Stimulated activated CD8-positive, alpha-beta memory T cell treated with anti-CD3 and anti-CD28 coated beads, Interleukin-12 subunit alpha, Interleukin-12 subunit beta, amount 100 ng/mL, for 4 hours (primary cell): Measurements from ENCODE around the gene MINDY4B.
"Not testable (repeated sequence)": the region's sequence is repeated elsewhere in the genome, so short reads cannot be mapped to it uniquely, and the experiment has no call there.

Experiments used
- DNase-seq: peaks from one replicate; pipeline ENCODE4 v3.0.0-alpha.2; 2020; ENCODE audit warnings: low read depth

MINDY4B gene

DNA sequence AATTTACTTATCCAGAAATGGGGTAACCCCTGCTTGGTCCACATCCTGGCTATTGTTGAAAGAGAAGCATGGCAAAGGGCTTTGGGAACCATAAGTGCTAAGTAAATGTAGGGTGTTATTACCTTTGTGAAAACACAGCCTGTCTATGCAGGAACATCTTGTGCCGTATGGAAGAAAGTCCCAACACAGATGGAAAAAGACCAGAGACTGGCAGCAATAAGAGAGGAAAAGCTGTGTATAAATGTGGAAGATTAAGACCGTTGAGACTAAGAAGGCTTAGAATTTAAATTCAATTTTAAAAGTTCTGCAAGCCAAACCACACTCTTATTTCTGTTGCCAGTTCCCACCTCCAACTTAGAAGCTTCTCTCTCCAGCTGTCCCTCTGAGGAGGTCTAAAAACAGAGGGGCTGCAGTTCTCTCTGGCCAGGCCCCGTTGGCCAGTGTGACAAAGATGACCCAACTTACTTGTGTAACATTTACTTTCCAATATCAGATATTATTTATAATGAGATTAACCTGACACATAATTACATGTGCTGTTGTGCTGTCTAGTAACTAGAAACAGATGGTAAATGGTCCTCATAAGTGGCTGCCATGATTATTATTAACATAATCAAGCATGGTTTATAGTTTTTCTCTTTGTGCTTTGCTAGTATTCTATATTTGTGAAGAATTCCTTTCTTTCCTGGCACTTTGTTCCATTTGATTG lies 7.0 kb downstream of the MINDY4B start:
- DNase-seq, result no peak

DNA sequence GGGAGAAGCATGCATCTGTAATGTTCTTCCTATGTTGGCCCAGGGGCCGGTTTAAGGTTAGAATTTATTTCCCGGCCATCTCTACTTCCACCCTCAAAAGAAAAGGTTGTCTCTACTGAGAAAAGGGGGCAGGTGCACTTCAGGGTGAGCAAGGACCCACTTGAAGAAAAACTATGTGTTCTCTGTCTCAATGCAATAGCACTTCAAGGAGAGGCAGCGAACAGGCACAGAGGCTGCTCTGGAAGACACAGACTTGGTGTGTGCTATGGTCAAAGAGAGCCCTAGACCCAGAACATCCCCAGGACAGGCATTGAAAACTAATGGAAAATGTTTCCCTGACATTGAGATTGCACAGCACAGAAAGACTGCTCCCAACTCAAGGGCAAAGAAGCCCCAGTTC lies 7.6 kb downstream of the MINDY4B start:
- no peak for DNase-seq

DNA sequence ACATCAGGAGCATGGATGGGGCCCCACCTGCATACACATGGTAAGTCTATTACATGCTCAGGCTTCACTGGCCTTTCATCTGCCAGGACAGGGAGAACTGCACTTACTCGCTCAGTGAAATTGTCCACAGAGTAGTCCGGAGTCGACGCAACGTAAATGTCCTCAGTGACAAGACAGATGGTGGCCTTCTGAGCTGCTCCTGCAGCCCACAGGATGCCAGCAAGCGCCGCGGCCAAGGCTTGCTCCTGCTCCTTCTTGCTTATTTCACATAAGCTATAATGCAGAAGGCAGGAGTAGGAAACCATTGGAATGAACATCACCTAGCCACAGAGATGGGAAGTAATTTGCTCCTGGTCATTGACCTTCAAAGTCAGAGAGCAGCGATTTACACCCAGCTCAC lies 14.4 kb downstream of the MINDY4B start:
- DNase-seq, result no peak

DNA sequence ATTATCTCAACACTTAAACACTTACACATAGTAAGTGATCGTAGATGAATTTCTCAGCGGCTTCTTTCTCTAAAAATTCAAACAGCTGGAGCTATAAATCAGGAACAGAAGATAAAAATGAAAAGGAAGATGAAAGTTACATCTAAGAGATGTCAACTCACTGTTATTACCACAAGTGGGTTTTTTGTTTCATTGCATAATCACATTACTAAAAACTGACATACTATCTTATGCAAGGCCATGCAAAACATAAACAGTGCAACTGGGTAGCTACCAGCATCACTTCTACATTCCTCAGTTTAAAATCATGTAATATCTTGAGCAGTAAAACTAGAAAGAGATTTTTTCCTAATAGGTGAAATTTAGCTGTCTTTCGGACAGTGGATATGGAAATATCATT lies 14.9 kb downstream of the MINDY4B start:
- no peak for DNase-seq

DNA sequence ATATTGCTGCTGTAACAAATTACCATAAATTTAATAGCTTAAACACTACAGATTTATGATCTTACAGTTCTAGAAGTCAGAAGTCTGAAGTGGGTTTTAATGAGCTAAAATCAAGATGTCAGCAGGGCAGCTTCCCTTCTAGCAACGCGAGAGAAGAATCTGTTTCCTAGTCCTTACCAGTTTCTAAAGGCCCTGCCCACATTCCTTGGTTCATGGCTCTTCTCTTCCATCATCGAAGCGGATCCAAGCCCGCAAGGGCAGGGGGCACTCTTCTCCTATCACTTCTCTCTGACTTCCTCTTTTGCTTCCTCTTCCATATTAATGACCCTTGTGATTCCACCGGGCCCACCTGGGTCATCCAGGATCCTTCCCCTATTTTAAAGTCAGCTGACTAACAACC lies 16.1 kb downstream of the MINDY4B start:
- DNase-seq, result no peak

DNA sequence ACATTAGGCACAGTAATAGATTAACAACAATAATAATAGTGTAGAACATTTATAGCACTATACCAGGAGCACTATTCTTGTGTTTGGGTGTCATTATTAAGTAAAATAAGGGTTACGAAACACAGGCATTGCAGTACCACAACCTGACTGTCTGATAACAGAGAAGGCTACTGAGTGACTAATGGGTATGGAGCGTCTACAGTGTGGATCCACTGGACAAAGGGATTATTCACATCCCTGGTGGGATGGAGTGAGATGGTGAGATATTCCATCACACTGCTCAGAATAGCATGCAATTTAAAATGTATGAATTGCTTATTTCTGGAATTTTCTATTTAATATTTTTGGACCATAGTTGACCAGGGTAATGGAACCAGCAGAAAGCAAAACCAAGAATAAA lies 18.2 kb downstream of the MINDY4B start:
- no peak for DNase-seq

DNA sequence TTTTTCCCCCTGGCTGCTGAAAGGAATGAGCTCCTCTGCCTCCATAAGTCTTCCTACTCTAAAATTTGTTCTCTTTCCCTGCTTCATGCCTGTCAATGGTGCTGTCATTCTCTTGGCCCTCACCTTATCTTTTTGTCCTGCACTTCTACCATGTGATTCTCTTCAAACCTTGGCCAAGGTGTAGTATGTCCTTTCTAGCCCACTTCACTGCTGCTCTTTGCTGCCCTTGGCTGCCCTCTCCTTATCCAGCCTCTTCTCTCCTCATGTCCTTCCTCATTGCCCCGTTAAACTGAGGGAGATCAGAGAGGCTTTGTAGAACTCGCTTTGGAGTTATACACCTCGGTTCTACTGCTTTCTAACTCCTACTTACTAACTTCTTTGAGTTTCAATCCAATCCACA lies 19.7 kb downstream of the MINDY4B start:
- DNase-seq, result no peak

DNA sequence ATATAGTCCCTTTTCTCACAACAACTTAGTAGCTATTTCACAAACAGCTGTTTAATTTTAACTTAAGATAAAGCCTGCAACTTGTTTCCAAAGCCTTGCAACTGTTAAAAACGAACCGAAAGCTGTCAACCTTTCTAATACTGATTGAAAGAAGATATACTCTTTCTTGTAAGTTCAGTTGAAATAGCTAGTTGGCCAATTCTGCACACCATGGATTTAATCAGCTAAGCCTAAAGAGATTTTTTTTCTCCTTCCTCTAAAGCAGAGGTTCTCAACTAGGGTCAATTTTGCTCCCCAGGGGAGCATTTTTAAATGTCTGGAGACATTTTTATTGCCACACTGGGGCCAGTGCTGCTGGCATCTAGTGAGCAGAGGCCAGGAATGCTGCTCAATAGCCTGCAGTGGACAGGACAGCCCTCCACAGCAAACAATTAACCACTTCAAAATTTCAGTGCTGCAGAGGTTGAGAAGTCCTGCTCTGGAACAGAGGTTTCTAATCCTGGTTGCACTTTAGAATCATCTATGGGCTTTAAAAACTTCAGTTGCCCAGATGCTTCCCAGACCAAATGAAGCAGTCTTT lies 26.2 kb downstream of the MINDY4B start:
- no peak for DNase-seq

DNA sequence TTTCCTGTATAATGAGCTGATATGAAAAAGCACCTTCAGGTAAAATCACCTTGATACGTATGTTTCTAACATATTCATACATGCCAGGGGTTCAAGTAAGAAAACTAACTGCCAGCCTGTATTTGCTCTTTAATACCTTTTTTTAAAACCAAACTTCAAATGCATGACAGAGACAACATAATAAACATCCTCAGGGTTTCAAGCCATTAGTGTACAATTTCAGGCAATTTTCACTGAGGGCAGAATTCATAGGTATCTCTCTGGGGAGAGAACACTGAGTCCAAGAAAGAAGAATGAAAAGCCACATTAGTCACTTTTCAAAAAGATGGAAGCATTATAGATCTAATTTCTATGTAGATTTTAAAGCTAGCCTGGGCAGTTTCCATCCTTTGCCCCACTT lies 26.9 kb downstream of the MINDY4B start:
- no peak for DNase-seq

DNA sequence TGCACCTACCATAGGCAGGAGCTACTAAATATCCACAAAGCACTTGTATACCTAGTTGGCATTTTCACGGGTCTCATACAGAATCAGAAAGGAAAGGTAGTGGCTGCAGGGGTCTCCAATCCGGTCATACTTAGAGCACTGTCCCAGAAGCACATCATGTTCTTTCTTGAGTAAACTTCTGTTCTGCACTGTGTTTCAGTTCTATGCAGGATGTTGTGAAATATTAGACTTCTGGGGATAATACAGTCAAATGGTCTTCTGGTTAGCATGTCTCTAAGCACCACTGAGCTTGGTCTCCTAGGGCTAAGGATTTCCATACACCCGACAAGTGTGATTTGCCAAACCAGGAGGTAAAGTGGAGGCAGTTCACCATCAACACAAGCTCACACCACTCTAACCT lies 27.9 kb downstream of the MINDY4B start:
- DNase-seq, result no peak

DNA sequence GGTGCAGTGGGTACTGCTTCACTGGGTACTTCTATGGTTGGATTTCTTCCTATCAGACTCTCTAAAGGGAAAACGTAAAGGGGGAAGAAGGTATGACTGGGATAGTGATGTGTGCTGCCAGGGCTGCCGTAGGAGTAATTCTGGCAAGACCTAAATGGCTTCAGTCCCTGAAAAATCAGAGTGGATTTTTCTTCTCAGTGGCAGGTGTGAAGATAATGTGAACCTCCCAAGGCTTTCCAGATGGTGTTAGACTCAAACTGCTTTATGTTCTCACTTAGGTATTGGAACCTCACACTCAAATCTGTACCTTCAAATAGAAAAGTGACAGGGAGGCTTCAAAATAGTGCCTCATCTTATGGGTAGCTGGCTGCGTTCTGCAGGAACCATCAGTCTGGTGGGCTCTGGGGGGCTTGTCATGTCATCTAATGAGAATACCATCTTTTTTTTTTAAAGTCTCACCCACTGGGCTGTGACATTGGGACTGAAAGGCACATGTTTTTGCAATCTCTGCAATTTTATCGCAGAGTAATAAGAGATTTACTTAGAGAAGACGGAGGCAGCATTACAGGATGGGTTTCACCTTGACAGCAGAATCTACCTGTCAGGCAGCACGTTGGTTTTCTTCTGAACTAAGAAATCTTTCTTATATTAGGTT lies 28.5 kb downstream of the MINDY4B start:
- DNase-seq, result no peak

DNA sequence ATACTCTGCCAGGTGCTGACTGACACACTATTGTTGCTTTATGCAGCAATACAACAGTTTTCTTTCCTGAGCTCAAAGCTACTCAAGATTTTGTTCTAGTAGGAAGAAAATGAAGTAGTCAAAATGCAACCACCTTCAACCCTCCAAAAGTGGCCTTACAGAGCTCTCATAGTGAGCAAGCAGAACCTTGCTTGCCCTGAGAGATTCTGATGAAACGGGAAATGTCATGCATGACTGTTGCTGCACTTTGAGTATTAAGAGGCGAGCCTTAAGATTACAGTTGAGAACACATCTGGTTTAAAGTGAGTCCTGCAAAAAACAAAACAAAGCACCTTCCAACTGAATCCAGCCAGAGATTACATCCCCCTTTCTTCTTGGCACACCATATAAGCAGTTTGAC lies 29.7 kb downstream of the MINDY4B start:
- no peak for DNase-seq

DNA sequence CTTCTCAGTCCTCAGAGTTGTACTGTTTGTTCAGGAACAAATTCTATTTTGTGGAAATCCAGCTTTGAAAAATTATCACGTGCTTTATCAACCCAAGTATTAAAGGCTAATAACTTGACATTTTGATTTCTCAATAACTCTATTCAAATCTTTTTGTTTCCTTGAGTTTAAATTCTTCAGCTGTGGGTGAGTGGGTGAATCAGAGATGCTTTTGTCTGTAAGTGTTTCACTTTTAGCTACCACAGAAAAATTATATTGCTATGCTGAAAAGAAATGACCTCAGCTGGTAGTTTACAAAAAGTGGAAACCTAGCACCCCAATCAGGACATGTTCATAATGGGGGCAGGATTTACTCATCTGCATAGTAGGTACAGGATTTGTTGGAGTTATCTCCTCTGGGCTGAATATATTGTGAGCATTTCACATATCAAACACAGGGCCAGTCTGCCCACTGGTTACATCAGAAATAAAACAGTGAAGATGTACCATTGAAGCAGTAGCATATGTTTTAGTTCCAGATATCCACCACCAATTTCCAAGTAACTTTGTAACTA lies 30.5 kb downstream of the MINDY4B start:
- no peak for DNase-seq

DNA sequence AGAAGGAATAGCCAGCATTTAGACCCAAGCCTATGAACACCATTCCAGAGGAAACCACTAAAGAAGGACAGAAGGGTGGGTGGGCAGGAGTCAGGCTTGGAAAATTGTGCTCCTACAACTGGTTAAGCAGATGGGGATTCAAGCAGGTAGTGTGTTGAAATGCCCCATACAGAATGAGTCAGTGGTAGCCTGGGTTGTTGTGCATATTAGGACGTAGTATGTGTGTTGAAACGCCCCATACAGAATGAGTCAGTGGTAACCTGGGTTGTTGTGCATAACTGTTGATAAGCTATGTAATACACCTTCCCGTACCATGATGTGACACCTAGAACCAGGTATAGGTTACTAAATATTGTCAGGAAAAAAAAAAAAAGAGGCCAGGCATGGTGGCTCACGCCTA lies 34.0 kb downstream of the MINDY4B start:
- no peak for DNase-seq

DNA sequence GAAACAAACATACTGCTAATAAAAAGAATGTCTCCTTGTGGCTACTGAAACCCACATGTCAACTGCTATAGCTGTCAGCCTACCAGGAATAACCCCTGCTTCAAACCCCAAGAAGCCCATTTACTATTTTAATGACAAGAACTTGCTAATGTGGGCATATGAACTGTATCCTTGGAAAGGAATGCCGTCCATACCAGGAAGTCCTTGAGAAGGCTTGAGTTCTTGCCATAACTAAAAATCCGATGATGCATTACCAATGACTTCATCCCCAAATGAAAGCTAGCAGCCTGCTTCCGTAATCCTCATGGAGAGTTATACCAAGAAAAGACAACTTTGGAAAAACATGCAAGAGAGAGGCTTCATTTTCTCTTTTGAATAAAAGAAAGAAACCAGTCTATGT lies 34.8 kb downstream of the MINDY4B start:
- no peak for DNase-seq

DNA sequence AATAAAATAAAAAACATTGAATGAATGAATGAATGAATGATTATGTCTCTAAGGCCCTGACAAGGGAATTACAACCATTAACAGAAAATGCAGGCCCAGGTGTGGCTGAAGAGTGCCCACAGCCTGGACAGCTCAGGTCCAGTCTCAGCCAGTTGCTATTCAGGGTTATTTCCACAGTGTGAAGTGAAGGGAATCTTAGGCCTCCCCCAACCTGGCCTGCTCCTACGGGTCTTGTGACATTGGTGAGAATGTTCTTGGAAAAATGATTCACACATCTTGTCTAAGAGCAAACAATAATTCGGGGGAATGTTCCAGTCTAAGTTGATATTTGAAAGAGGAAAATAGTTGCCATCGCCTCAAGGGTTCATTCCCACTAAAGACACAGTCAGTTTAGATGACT lies 37.0 kb downstream of the MINDY4B start:
- DNase-seq, result no peak

DNA sequence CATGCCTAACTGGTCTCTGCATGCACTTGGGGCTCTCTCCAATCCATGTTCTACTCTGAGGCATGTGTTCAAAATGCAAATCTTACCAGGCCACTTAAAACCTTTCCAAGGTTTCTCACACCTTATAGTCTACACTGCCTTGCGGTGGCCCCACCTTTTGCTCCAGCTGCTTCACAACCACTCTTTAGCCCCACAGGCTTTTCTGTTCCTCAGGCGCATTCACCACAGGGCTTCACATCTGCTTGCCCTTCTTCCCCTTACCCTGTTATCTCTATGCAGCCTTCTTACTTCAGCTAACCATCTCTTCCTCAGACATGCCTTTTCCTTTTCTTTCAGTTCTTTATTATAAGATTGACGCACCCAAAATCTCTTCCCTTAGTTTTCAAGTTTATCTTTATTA lies 37.8 kb downstream of the MINDY4B start:
- DNase-seq, result no peak

DNA sequence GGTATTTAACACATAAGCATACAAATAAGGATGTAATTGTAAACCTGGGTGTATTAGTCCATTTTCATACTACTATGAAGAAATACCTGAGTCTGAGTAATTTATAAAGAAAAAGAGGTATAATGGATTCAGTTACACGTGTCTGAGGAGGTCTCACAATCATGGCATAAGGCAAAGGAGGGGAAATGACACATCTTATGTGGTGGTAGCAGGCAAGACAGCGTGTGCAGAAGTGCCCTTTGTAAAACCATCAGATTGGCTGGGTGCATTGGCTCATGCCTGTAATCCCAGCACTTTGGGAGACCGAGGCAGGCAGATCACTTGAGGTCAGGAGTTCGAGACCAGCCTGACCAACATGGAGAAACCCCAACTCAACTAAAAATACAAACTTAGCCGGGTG lies 41.3 kb downstream of the MINDY4B start:
- DNase-seq, result not testable (repeated sequence)

DNA sequence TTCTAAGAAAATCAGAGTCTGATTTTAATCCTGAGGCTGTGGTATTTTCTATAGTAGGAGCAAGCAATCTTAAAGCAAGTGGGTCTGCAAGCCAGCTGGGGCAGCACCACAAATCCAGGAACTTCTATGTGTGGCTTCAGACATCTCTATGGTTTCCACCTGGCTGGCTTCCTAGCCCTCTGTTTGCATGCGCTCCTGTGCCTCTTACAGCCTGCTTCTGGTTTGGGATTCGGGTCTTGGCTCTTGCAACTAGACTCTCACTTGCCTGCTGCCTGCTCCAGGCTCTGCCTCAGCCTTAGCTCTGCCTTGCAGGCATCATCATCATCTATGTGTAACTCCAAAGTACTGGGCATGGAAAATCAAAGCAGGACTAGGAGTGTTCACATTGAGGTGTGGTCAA lies 43.4 kb downstream of the MINDY4B start:
- DNase-seq, result no peak

DNA sequence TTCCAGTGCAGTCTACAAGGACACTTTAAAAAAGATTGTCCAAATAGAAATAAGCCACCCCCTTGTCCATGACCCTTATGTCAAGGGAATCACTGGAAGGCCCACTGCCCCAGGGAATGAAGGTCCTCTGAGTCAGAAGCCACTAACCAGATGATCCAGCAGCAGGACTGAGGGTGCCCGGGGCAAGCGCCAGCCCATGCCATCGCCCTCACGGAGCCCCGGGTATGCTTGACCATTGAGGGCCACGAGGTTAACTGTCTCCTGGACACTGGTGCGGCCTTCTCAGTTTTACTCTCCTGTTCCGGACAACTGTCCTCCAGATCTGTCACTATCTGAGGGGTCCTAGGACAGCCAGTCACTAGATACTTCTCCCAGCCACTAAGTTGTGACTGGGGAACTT lies 47.3 kb downstream of the MINDY4B start:
- DNase-seq, result not testable (repeated sequence)

DNA sequence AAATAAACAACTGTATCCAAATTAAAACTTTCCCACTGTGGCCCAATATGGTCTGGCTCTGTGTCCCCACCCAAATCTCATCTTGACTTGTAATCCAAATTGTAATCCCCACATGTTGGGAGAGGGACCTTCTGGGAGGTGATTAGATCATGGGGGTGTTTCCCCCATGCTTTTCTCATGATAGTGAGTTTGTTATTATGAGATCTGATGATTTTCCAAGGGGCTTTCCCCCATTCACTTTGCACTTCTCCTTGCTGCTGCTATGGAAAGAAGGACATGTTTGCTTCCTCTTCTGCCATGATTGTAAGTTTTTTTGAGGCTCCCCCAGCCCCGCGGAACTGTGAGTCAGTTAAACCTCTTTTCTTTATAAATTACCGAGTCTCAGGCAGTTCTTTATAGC lies 55.0 kb downstream of the MINDY4B start:
- no peak for DNase-seq

DNA sequence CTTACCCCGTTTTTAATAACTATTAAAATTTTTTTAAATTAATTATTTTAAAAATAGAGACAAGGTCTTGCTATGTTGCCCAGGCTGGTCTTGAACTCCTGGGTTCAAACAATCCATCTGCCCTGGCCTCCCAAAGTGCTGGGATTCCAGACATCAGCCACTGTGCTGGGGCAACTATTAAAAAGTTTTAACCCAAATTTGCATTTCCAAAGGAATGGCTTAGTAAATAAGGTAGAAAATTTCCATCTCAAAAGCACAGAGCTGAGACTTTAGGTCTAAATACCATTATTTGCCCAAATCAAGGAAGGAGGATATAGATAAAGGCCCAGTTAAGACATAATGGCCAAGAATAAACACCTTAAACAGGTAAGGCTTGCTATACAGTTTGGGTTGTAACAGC lies 56.4 kb downstream of the MINDY4B start:
- DNase-seq, result no peak

DNA sequence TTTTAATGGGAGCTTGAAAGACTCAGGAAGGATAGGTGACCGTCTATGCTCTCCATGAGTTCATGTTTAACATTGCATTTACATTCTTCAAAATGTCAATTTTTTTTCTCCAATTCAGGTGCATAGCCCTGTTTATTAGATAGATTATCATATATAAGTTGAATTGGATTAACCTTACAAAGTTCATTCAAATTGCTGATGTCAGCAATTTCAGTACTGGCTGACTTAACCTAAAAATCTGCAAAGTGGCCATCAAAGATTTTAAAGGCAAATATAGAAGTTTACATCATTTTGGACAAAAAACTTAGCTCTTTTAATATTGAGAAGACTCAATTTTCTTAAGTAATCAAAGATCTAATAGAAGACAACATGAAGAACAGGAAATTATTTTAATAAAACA lies 57.8 kb downstream of the MINDY4B start:
- DNase-seq, result no peak

DNA sequence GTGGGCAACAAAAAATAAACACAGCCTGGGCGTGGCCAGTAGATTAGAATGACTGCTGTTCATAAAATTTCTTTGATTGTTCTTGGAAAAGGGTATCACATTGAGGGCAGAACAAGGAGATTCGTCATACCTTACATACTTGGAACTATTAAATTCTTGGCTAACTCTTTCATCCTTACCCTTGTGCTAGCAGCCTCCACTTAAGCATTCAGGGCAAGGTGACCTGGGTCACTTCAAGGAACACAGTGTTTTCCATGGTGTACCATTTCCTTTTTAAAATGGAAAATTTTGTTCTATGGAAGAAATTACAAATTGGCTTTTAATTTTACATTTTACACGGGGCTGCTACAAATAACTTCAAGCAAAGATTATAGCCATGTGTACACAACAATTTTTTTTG lies 60.8 kb downstream of the MINDY4B start:
- no peak for DNase-seq
